Left ventricle myocardium inferior (tissue), 1 donor: ENCODE data around the gene UNC13B. TPM values are rescaled to one million over a fixed set of nuclear protein-coding genes. Genes with fewer than 3 reads are reported as not detected.
"Not testable (repeated sequence)": the region's sequence is repeated elsewhere in the genome, so short reads cannot be mapped to it uniquely, and the experiment has no call there.

Experiments used
- DNase-seq: peaks from one replicate; pipeline ENCODE4 v3.0.0-alpha.2; 2020
- H3K27ac ChIP-seq: fragments of 200-600 bp; replicated peaks from 2 replicates; pipeline ENCODE4 v1.8.0; 2021
- H3K27me3 ChIP-seq: fragments of 200-600 bp; 2 replicates; pipeline ENCODE4 v1.8.0; 2021; ENCODE audit warnings: low read depth
- H3K36me3 ChIP-seq: fragments of 200-600 bp; 2 replicates; pipeline ENCODE4 v1.8.0; 2021
- H3K4me1 ChIP-seq: fragments of 200-600 bp; 2 replicates; pipeline ENCODE4 v1.8.0; 2021
- H3K4me3 ChIP-seq: fragments of 200-600 bp; 2 replicates; pipeline ENCODE4 v1.8.0; 2021; ENCODE audit warnings: mild to moderate bottlenecking, moderate library complexity
- H3K9me3 ChIP-seq: fragments of 200-600 bp; replicated peaks from 2 replicates; pipeline ENCODE4 v1.8.0; 2021
- CTCF ChIP-seq: fragments of 200-600 bp; IDR thresholded peaks from 2 replicates; pipeline ENCODE4 v1.8.0; 2021; ENCODE audit warnings: antibody characterized with exemption, mild to moderate bottlenecking, borderline replicate concordance
- intact Hi-C: fragments of 100-400 bp; cut with micrococcal nuclease; formaldehyde crosslinking; loops from one replicate; pipeline ENCODE4 v1.11.0; 2022
- total RNA-seq: library from RNA; stranded (reverse); fragmentation: NEBNext Ultra II Directional; extraction: Animal tissue kit (Norgen Biotek cat#: 25700); gene quantifications from one replicate; pipeline ENCODE4 v1.2.1, GENCODE V29; 2021
- donor health status: DM: no; HTN: yes; CAD: no; lungs with severe emphysema.

UNC13B gene
- total RNA-seq, 1 donor from 2014 or later: 21.6 TPM

GRCh38 chr9:35398651-35399335, 237.0 kb downstream of the UNC13B start:
- H3K27me3 ChIP-seq: no peaks in the 10 kb centered on the region
- no peak overlapping the region for H3K4me3 ChIP-seq
- intact Hi-C loops: no loop called here
- TF ChIP-seq CTCF: no peak
- H3K27ac ChIP-seq: no peak overlapping the region
- H3K36me3 ChIP-seq: peaks cover 98% of the 10 kb centered on the region
- no peaks in the 10 kb centered on the region for H3K9me3 ChIP-seq
- no peak for DNase-seq
- peaks cover 9% of the 10 kb centered on the region for H3K4me1 ChIP-seq

GRCh38 chr9:35404865-35405264, 243.1 kb downstream of the UNC13B start:
- no peak overlapping the region for H3K4me3 ChIP-seq
- H3K9me3 ChIP-seq: no peaks in the 10 kb centered on the region
- H3K27me3 ChIP-seq: no peaks in the 10 kb centered on the region
- H3K4me1 ChIP-seq: no peaks in the 10 kb centered on the region
- DNase-seq: no peak
- peaks cover 57% of the 10 kb centered on the region for H3K36me3 ChIP-seq
- no peak for TF ChIP-seq CTCF
- no peak overlapping the region for H3K27ac ChIP-seq
- intact Hi-C loops: no loop called here

GRCh38 chr9:35406183-35406959, 244.6 kb downstream of the UNC13B start:
- Histone ChIP-seq H3K27me3 (no peaks in the 10 kb centered on the region), H3K4me3 (no peak overlapping the region), H3K36me3 (peaks cover 56% of the 10 kb centered on the region), H3K27ac (no peak overlapping the region), H3K4me1 (no peaks in the 10 kb centered on the region), H3K9me3 (no peaks in the 10 kb centered on the region)
- no peak for DNase-seq
- intact Hi-C loops: no loop called here
- TF ChIP-seq CTCF: no peak

- TF ChIP-seq CTCF: no peak
- Histone ChIP-seq H3K36me3 (peaks cover 47% of the 10 kb centered on the region), H3K27ac (no peak overlapping the region), H3K4me1 (no peaks in the 10 kb centered on the region), H3K27me3 (no peaks in the 10 kb centered on the region), H3K4me3 (no peak overlapping the region), H3K9me3 (no peaks in the 10 kb centered on the region)
- DNase-seq: no peak
- intact Hi-C loops: no loop called here
Measured at GRCh38 chr9:35407846-35408245, 246.0 kb downstream of the UNC13B start.

- H3K27me3 ChIP-seq, H3K27ac ChIP-seq, intact Hi-C loops, H3K9me3 ChIP-seq, DNase-seq, H3K4me1 ChIP-seq, H3K4me3 ChIP-seq: not testable (repeated sequence)
- H3K36me3 ChIP-seq: peaks cover 31% of the 10 kb centered on the region
Measured at GRCh38 chr9:35409434-35409833, 247.6 kb downstream of the UNC13B start.

- Histone ChIP-seq H3K36me3 (peaks cover 19% of the 10 kb centered on the region), H3K4me3 (no peak overlapping the region), H3K27ac (no peak overlapping the region), H3K27me3 (no peaks in the 10 kb centered on the region), H3K9me3 (no peaks in the 10 kb centered on the region), H3K4me1 (no peaks in the 10 kb centered on the region)
- no peak for DNase-seq
- intact Hi-C loops: no loop called here
- no peak for TF ChIP-seq CTCF
Measured at GRCh38 chr9:35414889-35415288, 253.1 kb downstream of the UNC13B start.
